Osteocyte (in vitro differentiated cells): ENCODE data around the gene ISM2. TPM values are rescaled to one million over a fixed set of nuclear protein-coding genes. Genes with fewer than 3 reads are reported as not detected.

Experiments
- DNase-seq: peaks from one replicate; pipeline ENCODE4 v3.0.0; 2021; ENCODE audit warnings: mixed read lengths; ENCODE audit not compliant: unreplicated experiment; ENCODE audit errors: extremely low spot score
- H3K27ac Mint-ChIP-seq: one replicate; pipeline ENCODE4 v1.8.0; 2021; ENCODE audit warnings: mild to moderate bottlenecking, mixed read lengths; ENCODE audit not compliant: unreplicated experiment
- H3K27me3 Mint-ChIP-seq: one replicate; pipeline ENCODE4 v1.8.0; 2021; ENCODE audit warnings: mixed read lengths; ENCODE audit not compliant: unreplicated experiment
- H3K36me3 Mint-ChIP-seq: one replicate; pipeline ENCODE4 v1.8.0; 2021; ENCODE audit warnings: mixed read lengths; ENCODE audit not compliant: unreplicated experiment
- H3K4me1 Mint-ChIP-seq: one replicate; pipeline ENCODE4 v1.8.0; 2021; ENCODE audit warnings: mixed read lengths; ENCODE audit not compliant: unreplicated experiment
- H3K4me3 Mint-ChIP-seq: one replicate; pipeline ENCODE4 v1.8.0; 2021; ENCODE audit warnings: mild to moderate bottlenecking, moderate library complexity, mixed read lengths; ENCODE audit not compliant: unreplicated experiment
- H3K9me3 Mint-ChIP-seq: one replicate; pipeline ENCODE4 v1.8.0; 2021; ENCODE audit warnings: mixed read lengths; ENCODE audit not compliant: unreplicated experiment
- total RNA-seq: library from RNA; stranded (reverse); gene quantifications from 2 replicates; pipeline ENCODE4 v1.2.1, GENCODE V29; 2021
- TF ChIP-seq, protein P1 (sequence below): fragments of 200-600 bp; sonication (generic); IDR thresholded peaks from 2 replicates; pipeline ENCODE4 v1.5.0; 2021; ENCODE audit warnings: antibody characterized with exemption, mild to moderate bottlenecking, moderate library complexity

ISM2 gene
- total RNA-seq, 1 donor from 2014 or later, result not detected

DNA sequence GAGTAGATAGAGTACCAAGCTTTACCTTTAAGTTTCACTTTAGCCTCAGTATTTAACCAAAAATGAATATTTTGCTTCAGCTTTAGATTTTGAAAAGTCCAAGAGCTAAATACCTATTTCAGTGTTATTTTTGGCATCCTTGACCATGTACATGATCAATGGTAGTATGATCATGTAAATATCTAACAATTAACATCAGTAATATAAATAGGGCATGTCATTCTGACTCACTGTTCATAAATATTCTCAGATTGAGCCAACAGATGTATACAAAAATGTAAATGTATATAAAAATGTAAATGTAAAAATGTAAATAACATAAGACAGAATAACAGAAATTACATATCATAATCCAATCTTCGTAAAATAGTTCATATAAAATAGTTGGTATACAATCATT, 60.0 kb downstream of the ISM2 start:
- no peak overlapping the region for H3K4me3 Mint-ChIP-seq
- no peaks in the 10 kb centered on the region for H3K27me3 Mint-ChIP-seq
- peaks cover 56% of the 10 kb centered on the region for H3K36me3 Mint-ChIP-seq
- no peaks in the 10 kb centered on the region for H3K4me1 Mint-ChIP-seq
- TF ChIP-seq, protein P1, sequence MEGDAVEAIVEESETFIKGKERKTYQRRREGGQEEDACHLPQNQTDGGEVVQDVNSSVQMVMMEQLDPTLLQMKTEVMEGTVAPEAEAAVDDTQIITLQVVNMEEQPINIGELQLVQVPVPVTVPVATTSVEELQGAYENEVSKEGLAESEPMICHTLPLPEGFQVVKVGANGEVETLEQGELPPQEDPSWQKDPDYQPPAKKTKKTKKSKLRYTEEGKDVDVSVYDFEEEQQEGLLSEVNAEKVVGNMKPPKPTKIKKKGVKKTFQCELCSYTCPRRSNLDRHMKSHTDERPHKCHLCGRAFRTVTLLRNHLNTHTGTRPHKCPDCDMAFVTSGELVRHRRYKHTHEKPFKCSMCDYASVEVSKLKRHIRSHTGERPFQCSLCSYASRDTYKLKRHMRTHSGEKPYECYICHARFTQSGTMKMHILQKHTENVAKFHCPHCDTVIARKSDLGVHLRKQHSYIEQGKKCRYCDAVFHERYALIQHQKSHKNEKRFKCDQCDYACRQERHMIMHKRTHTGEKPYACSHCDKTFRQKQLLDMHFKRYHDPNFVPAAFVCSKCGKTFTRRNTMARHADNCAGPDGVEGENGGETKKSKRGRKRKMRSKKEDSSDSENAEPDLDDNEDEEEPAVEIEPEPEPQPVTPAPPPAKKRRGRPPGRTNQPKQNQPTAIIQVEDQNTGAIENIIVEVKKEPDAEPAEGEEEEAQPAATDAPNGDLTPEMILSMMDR, result no peak
- no peaks in the 10 kb centered on the region for H3K9me3 Mint-ChIP-seq
- DNase-seq, result no peak
- no peak overlapping the region for H3K27ac Mint-ChIP-seq

DNA sequence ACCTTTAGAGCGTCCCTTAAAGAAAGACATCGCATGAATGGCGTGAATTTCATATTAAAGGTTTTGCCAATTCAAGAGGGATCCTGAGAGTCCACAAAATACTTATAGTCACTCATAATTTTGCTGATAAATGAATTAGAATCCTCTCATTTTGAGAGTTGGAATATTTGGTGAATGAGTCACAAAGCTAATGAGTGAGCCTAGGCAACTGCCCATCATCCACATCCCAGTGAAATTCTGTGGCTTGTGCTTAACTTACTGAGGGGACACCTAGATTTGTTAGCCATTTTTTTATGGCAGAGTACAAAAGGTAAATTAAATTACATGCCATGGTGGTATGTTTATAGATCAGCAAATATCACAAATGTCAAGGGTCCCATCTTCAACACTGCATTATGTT, 62.6 kb downstream of the ISM2 start:
- H3K4me3 Mint-ChIP-seq, result no peak overlapping the region
- no peaks in the 10 kb centered on the region for H3K9me3 Mint-ChIP-seq
- H3K27ac Mint-ChIP-seq, result no peak overlapping the region
- H3K4me1 Mint-ChIP-seq, result no peaks in the 10 kb centered on the region
- peaks cover 52% of the 10 kb centered on the region for H3K36me3 Mint-ChIP-seq
- TF ChIP-seq, protein P1, result no peak
- no peaks in the 10 kb centered on the region for H3K27me3 Mint-ChIP-seq
- DNase-seq, result no peak

DNA sequence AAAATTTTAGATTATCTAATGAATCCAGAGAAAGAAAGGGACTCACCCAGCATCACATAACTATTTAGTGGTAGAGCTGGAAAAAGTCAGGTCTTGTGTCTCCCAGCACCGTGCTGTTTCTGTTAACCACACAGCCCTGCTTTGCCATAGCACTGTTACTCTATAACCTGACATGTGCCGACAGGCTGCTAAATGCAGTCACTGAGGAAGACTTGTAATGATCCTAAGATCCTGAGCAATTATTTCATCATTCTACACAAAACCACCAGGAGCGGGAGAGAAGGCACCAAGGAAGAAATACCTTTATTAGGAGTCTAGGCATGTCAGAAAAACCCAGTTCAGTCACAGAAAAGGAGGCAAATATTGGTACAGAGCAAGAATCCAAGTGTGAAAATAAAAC, 72.2 kb downstream of the ISM2 start:
- Mint-ChIP-seq H3K9me3 (no peaks in the 10 kb centered on the region), H3K27ac (no peak overlapping the region), H3K4me1 (peaks cover 4% of the 10 kb centered on the region), H3K4me3 (no peak overlapping the region), H3K36me3 (peaks cover 75% of the 10 kb centered on the region), H3K27me3 (no peaks in the 10 kb centered on the region)
- TF ChIP-seq, protein P1, result no peak
- DNase-seq, result no peak

DNA sequence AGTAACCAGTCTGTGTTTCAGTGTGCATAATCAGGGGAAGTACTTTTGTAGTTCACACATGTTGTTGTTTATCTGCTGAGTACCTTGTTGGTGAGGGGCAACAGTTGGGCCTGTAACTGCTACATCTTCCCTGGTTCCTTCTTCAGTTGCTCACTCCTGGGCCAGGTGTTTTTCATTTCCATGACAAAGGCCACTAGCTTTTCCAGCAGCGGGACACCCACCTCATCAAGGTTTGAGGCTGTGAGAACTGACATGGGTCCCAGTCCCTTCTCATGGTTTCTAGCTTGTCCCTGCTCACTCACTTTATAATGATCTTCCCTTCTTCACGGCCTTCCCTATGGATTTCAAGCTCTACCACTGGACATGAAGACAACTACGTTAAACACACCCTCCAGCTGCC, 73.8 kb downstream of the ISM2 start:
- peaks cover 73% of the 10 kb centered on the region for H3K36me3 Mint-ChIP-seq
- TF ChIP-seq, protein P1, result no peak
- no peak overlapping the region for H3K4me3 Mint-ChIP-seq
- peaks cover 4% of the 10 kb centered on the region for H3K9me3 Mint-ChIP-seq
- no peaks in the 10 kb centered on the region for H3K27me3 Mint-ChIP-seq
- no peak for DNase-seq
- H3K27ac Mint-ChIP-seq, result no peak overlapping the region
- peaks cover 6% of the 10 kb centered on the region for H3K4me1 Mint-ChIP-seq

Other genes starting within 250 kb of the ISM2 start
- gene NGB, start 227.6 kb downstream of the ISM2 start, total RNA-seq, result not detected in 2 replicates
- 29.2 and 32.4 TPM in 2 replicates for gene POMT2, start 177.9 kb downstream of the ISM2 start, total RNA-seq
- gene GSTZ1, start 177.8 kb downstream of the ISM2 start, total RNA-seq, result 15.8 and 16.6 TPM in 2 replicates
- 10.0 and 10.9 TPM in 2 replicates for gene TMED8, start 121.7 kb downstream of the ISM2 start, total RNA-seq
- 1.9 and 2.2 TPM in 2 replicates for gene SAMD15, start 121.4 kb downstream of the ISM2 start, total RNA-seq
- gene NOXRED1, start 75.3 kb downstream of the ISM2 start, total RNA-seq, result 0.35 and 0.84 TPM in 2 replicates
- 23.7 and 29.3 TPM in 2 replicates for gene VIPAS39, start 41.2 kb downstream of the ISM2 start, total RNA-seq
- 115 TPM in 2 replicates for gene AHSA1, start 40.7 kb downstream of the ISM2 start, total RNA-seq
- gene SPTLC2, start 117.8 kb upstream of the ISM2 start, total RNA-seq, result 28.1 and 31.3 TPM in 2 replicates
- gene ALKBH1, start 209.2 kb upstream of the ISM2 start, total RNA-seq, result 10.5 and 12.1 TPM in 2 replicates
- gene SLIRP, start 209.3 kb upstream of the ISM2 start, total RNA-seq, result 76.2 and 90.4 TPM in 2 replicates